ENCODE measurements around the gene LRRC1. TPM values are rescaled to one million over a fixed set of nuclear protein-coding genes. Genes with fewer than 3 reads are reported as not detected.

The LRRC1 gene
- total and polyA plus RNA-seq, 2 of the 13 experiments (the other 11 are each of a cell fraction or from before 2014, with no cell fraction given): 15.6 to 27.7 TPM

DNA sequence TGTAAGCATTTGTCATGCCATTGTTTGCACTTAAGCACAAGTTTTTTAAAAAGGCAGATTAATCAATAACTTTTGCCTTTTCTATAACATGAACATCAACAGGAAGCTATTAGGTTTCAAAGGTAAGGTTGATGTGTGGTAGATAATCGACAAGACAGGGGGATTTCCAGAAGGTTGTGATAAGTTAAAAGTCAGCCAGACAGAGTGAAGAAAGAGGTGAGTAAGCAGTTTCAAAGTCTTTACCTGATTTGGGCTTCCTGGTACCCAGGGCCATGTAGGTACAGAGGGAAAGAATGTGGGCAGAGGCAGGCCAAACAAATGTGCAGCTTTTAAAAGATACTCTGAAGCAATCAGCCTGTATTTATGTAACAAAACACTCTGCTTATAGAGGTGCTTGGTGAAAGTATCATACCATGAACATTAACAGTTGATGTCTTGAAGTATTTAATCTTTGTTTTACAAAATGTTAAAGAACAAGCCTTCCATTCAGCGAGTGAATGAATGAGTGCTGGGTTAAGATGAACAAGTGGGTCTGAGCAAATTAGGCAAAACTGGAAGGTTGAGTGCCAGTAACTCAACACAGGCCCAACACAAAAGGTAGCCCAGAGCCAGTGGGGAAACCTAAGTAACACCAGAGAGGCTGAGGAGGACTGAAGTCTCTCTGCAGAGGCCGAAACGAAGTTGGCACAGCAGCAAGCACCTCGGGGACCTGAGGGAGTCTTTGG is 60.2 kb downstream of the LRRC1 start (continued):
- TF ChIP-seq MAZ (IDR thresholded peaks at IDR 0.05; ENCODE audit: borderline replicate concordance, low read depth, low read length) (no peak), MAZ (CRISPR knock-in tag; IDR thresholded peaks at IDR 0.05; ENCODE audit: low read depth) (no peak), CHD4 (IDR thresholded peaks at IDR 0.05; ENCODE audit: borderline replicate concordance, low read length) (no peak; the same call in 1 of the 2 replicates), SKI (IDR thresholded peaks at IDR 0.05; ENCODE audit: partially characterized antibody) (no peak), KDM5B (CRISPR knock-in tag; IDR thresholded peaks at IDR 0.05; ENCODE audit: borderline replicate concordance) (peak; percentile 37; the same call in 1 of the 2 replicates), ZNF274 (CRISPR knock-in tag; IDR thresholded peaks at IDR 0.05) (no peak), ZNF446 (CRISPR knock-in tag; IDR thresholded peaks at IDR 0.05) (no peak), RBM22 (optimal IDR thresholded peaks at IDR 0.05; ENCODE audit: low read length) (no peak), PRPF4 (IDR thresholded peaks at IDR 0.05; ENCODE audit: low read depth, low read length, poor library complexity, severe bottlenecking) (no peak), RAD21 (CRISPR knock-in tag; IDR thresholded peaks at IDR 0.05) (no peak), TEAD2 (CRISPR knock-in tag; IDR thresholded peaks at IDR 0.05) (no peak), TSC22D2 (CRISPR knock-in tag; IDR thresholded peaks at IDR 0.05; ENCODE audit: borderline replicate concordance) (0 out of 2 replicates have a peak, but pooled peaks have one; percentile 54), ZBTB7A (CRISPR knock-in tag; IDR thresholded peaks at IDR 0.05) (no peak), KDM6A (CRISPR knock-in tag; IDR thresholded peaks at IDR 0.05; ENCODE audit: low read depth) (peak; percentile 56; the same call in 1 of the 2 replicates), NFIB (CRISPR knock-in tag; IDR thresholded peaks at IDR 0.05; ENCODE audit: borderline replicate concordance) (no peak)
- TF ChIP-seq, protein P1, sequence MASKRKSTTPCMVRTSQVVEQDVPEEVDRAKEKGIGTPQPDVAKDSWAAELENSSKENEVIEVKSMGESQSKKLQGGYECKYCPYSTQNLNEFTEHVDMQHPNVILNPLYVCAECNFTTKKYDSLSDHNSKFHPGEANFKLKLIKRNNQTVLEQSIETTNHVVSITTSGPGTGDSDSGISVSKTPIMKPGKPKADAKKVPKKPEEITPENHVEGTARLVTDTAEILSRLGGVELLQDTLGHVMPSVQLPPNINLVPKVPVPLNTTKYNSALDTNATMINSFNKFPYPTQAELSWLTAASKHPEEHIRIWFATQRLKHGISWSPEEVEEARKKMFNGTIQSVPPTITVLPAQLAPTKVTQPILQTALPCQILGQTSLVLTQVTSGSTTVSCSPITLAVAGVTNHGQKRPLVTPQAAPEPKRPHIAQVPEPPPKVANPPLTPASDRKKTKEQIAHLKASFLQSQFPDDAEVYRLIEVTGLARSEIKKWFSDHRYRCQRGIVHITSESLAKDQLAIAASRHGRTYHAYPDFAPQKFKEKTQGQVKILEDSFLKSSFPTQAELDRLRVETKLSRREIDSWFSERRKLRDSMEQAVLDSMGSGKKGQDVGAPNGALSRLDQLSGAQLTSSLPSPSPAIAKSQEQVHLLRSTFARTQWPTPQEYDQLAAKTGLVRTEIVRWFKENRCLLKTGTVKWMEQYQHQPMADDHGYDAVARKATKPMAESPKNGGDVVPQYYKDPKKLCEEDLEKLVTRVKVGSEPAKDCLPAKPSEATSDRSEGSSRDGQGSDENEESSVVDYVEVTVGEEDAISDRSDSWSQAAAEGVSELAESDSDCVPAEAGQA (IDR thresholded peaks at IDR 0.05; ENCODE audit: low read depth): no peak
- TF ChIP-seq, protein P1 (CRISPR knock-in tag; IDR thresholded peaks at IDR 0.05; ENCODE audit: borderline replicate concordance): no peak
- TF ChIP-seq, protein P2, sequence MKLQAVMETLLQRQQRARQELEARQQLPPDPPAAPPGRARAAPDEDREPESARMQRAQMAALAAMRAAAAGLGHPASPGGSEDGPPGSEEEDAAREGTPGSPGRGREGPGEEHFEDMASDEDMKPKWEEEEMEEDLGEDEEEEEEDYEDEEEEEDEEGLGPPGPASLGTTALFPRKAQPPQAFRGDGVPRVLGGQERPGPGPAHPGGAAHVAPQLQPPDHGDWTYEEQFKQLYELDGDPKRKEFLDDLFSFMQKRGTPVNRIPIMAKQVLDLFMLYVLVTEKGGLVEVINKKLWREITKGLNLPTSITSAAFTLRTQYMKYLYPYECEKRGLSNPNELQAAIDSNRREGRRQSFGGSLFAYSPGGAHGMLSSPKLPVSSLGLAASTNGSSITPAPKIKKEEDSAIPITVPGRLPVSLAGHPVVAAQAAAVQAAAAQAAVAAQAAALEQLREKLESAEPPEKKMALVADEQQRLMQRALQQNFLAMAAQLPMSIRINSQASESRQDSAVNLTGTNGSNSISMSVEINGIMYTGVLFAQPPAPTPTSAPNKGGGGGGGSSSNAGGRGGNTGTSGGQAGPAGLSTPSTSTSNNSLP (IDR thresholded peaks at IDR 0.05; ENCODE audit: low read depth, low read length): peak; percentile 85
- TF ChIP-seq, protein P3, sequence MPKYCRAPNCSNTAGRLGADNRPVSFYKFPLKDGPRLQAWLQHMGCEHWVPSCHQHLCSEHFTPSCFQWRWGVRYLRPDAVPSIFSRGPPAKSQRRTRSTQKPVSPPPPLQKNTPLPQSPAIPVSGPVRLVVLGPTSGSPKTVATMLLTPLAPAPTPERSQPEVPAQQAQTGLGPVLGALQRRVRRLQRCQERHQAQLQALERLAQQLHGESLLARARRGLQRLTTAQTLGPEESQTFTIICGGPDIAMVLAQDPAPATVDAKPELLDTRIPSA (CRISPR knock-in tag; IDR thresholded peaks at IDR 0.05; ENCODE audit: borderline replicate concordance): no peak
- TF ChIP-seq, protein P4, sequence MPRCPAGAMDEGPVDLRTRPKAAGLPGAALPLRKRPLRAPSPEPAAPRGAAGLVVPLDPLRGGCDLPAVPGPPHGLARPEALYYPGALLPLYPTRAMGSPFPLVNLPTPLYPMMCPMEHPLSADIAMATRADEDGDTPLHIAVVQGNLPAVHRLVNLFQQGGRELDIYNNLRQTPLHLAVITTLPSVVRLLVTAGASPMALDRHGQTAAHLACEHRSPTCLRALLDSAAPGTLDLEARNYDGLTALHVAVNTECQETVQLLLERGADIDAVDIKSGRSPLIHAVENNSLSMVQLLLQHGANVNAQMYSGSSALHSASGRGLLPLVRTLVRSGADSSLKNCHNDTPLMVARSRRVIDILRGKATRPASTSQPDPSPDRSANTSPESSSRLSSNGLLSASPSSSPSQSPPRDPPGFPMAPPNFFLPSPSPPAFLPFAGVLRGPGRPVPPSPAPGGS (CRISPR knock-in tag; IDR thresholded peaks at IDR 0.05): no peak

Measured in HepG2 (cell line).